Breast epithelium (tissue), 3 donors: ENCODE measurements around the gene RHAG.
"Not testable (repeated sequence)": the region's sequence is repeated elsewhere in the genome, so short reads cannot be mapped to it uniquely, and the experiment has no call there.

Source experiments
- CTCF ChIP-seq, 3 donors: fragments of 450-650 bp; IDR thresholded peaks; one replicate each; pipeline ENCODE4 v1.5.1; 2016 to 2017; ENCODE audit warnings: antibody characterized with exemption in 3 of 3, mild to moderate bottlenecking in 3 of 3, moderate library complexity in 3 of 3
- POLR2AphosphoS5 ChIP-seq, 3 donors: sonication (generic); formaldehyde crosslinking; IDR thresholded peaks; one replicate each; pipeline ENCODE4 v1.6.1; 2017; ENCODE audit warnings: antibody characterized with exemption in 3 of 3

GRCh38 chr6:49614144-49614543 lies 22.5 kb downstream of the RHAG start:
- not testable (repeated sequence) for TF ChIP-seq CTCF, POLR2AphosphoS5 (IDR thresholded peaks at IDR 0.05)
